GM23248 (cell line): Measurements from ENCODE around the gene TRAFD1. TPM values are rescaled to one million over a fixed set of nuclear protein-coding genes. Genes with fewer than 3 reads are reported as not detected.

ENCODE experiments used
- DNase-seq: peaks from one replicate; pipeline ENCODE4 v3.0.0-alpha.2; 2015
- H2AFZ ChIP-seq: fragments of 200-600 bp; sonication (generic); 2 replicates; pipeline ENCODE4 v1.6.1; 2016; ENCODE audit warnings: antibody characterized with exemption
- H3F3A ChIP-seq: fragments of 200-600 bp; sonication (generic); 2 replicates; pipeline ENCODE4 v1.6.1; 2016; ENCODE audit warnings: mild to moderate bottlenecking, antibody characterized with exemption, mixed run types; ENCODE audit not compliant: insufficient read depth
- H3K27ac ChIP-seq: fragments of 200-600 bp; sonication (generic); 2 replicates; pipeline ENCODE4 v1.5.1; 2016; ENCODE audit warnings: mild to moderate bottlenecking
- H3K27me3 ChIP-seq: fragments of 200-600 bp; sonication (generic); replicated peaks from 2 replicates; pipeline ENCODE4 v1.6.1; 2016; ENCODE audit warnings: mild to moderate bottlenecking; ENCODE audit not compliant: insufficient read depth
- H3K36me3 ChIP-seq: fragments of 200-600 bp; sonication (generic); 2 replicates; pipeline ENCODE4 v1.6.1; 2016; ENCODE audit warnings: low read depth, mild to moderate bottlenecking
- H3K4me1 ChIP-seq: fragments of 200-600 bp; sonication (generic); 2 replicates; pipeline ENCODE4 v1.6.1; 2016; ENCODE audit warnings: mild to moderate bottlenecking; ENCODE audit not compliant: insufficient read depth
- H3K4me2 ChIP-seq: fragments of 200-600 bp; sonication (generic); one replicate; pipeline ENCODE4 v1.6.1; 2016; ENCODE audit warnings: mild to moderate bottlenecking; ENCODE audit not compliant: unreplicated experiment
- H3K4me3 ChIP-seq: fragments of 200-600 bp; sonication (generic); 2 replicates; pipeline ENCODE4 v1.5.1; 2016; ENCODE audit warnings: mild to moderate bottlenecking
- H3K79me2 ChIP-seq: fragments of 200-600 bp; sonication (generic); 2 replicates; pipeline ENCODE4 v1.6.1; 2016; ENCODE audit warnings: mild to moderate bottlenecking; ENCODE audit not compliant: insufficient read depth
- H3K9ac ChIP-seq: fragments of 200-600 bp; sonication (generic); 2 replicates; pipeline ENCODE4 v1.6.1; 2016; ENCODE audit warnings: mild to moderate bottlenecking
- H3K9me2 ChIP-seq: fragments of 200-600 bp; sonication (generic); 2 replicates; pipeline ENCODE4 v1.6.1; 2016; ENCODE audit warnings: mixed run types, mild to moderate bottlenecking, moderate library complexity; ENCODE audit not compliant: insufficient read depth
- H3K9me3 ChIP-seq: fragments of 200-600 bp; sonication (generic); one replicate; pipeline ENCODE4 v1.6.1; 2017; ENCODE audit warnings: low read depth
- H4K20me1 ChIP-seq: fragments of 200-600 bp; sonication (generic); 2 replicates; pipeline ENCODE4 v1.6.0; 2016; ENCODE audit not compliant: insufficient read depth
- EZH2 ChIP-seq: fragments of 200-600 bp; sonication (generic); IDR thresholded peaks from 2 replicates; pipeline ENCODE4 v1.6.1; 2018; ENCODE audit warnings: antibody characterized with exemption, mild to moderate bottlenecking; ENCODE audit not compliant: insufficient read depth, poor library complexity, severe bottlenecking
- EZH2phosphoT487 ChIP-seq: fragments of 200-600 bp; sonication (generic); IDR thresholded peaks from 2 replicates; pipeline ENCODE4 v1.6.1; 2018; ENCODE audit warnings: antibody characterized with exemption, moderate library complexity, mild to moderate bottlenecking, low read depth; ENCODE audit not compliant: insufficient read depth
- WGBS, 2 experiments: methylation state at CpG; one replicate each; pipeline ENCODE4 v1.1.6; 2015 to 2017; ENCODE audit warnings: low lambda C conversion rate in 2 of 2, low coverage in 1 of 2; ENCODE audit errors: missing lambda C conversion rate in 2 of 2; 5-methylcytosine and 5-hydroxymethylcytosine counted together
- in situ Hi-C: fragments of 300-500 bp; cut with MboI; formaldehyde crosslinking; loops from 2 replicates; pipeline ENCODE4 v1.15.0; 2020
- polyA plus RNA-seq: library from polyadenylated mRNA; unstranded; fragments of >200 nt; fragmentation: Nextera tagmentation; extraction: Ambion mirVana; gene quantifications from 2 replicates; pipeline ENCODE4 v1.2.1, GENCODE V29; 2016
- total RNA-seq: library from RNA; depleted of rRNA; stranded (reverse); fragments of >200 nt; shearing (Covaris generic); gene quantifications from 2 replicates; pipeline ENCODE4 v1.2.3, GENCODE V29; 2014; rRNA removed

The TRAFD1 gene
- total RNA-seq (31.7 and 42.1 TPM in 2 replicates), polyA plus RNA-seq (34.2 and 36.5 TPM in 2 replicates)

- Histone ChIP-seq H2AFZ (peak within 1 kb of the TSS; percentile 70), H3K4me3 (peak within 1 kb of the TSS; percentile 86), H4K20me1 (no peaks in the 10 kb centered on the region), H3K9me3 (no peaks in the 10 kb centered on the region), H3F3A (peaks cover 15% of the 10 kb centered on the region; the same call in 1 of the 2 replicates), H3K4me2 (peak within 1 kb of the TSS; percentile 97), H3K36me3 (no peaks in the 10 kb centered on the region), H3K4me1 (peaks cover 58% of the 10 kb centered on the region), H3K9me2 (no peaks in the 10 kb centered on the region), H3K79me2 (peaks cover 46% of the 10 kb centered on the region), H3K9ac (peak within 1 kb of the TSS; percentile 94), H3K27ac (peak within 1 kb of the TSS; percentile 88), H3K27me3 (no peaks in the 10 kb centered on the region)
- peak; percentile 99 for DNase-seq
- no peak for TF ChIP-seq EZH2
- WGBS, 2 experiments: 0 to 1% methylated on average over 36 to 44 of the region's 63 CpGs
- in situ Hi-C loops: no loop called here
These were observed at the start of gene TRAFD1 for GRCh38 chr12:112125250-112125999. Gene TRAFD1, plus strand, starts transcription at chr12:112125560. Its CDS starts 4,963 bp downstream, at chr12:112130523.

GRCh38 chr12:112087055-112087850 lies 38.1 kb upstream of the TRAFD1 start:
- no peaks in the 10 kb centered on the region for H3K9me3 ChIP-seq
- H2AFZ ChIP-seq: no peak overlapping the region
- in situ Hi-C loops: no loop called here
- H3K9ac ChIP-seq: no peak overlapping the region
- peaks cover 89% of the 10 kb centered on the region for H3K79me2 ChIP-seq
- no peak overlapping the region for H3K4me3 ChIP-seq
- no peaks in the 10 kb centered on the region for H3K9me2 ChIP-seq
- peaks cover 20% of the 10 kb centered on the region for H3F3A ChIP-seq
- H3K36me3 ChIP-seq: peaks cover 34% of the 10 kb centered on the region
- H4K20me1 ChIP-seq: no peaks in the 10 kb centered on the region
- peak; percentile 41 for DNase-seq
- TF ChIP-seq EZH2: no peak
- TF ChIP-seq EZH2phosphoT487: no peak
- 95 to 98% methylated on average over 2 of the region's 2 CpGs for WGBS, 2 experiments
- H3K27ac ChIP-seq: no peak overlapping the region
- no peak overlapping the region for H3K4me2 ChIP-seq
- H3K4me1 ChIP-seq: peaks cover 13% of the 10 kb centered on the region
- H3K27me3 ChIP-seq: no peaks in the 10 kb centered on the region

- H3K4me1 ChIP-seq: peaks cover 13% of the 10 kb centered on the region
- peaks cover 20% of the 10 kb centered on the region for H3F3A ChIP-seq
- no peaks in the 10 kb centered on the region for H3K27me3 ChIP-seq
- no peak overlapping the region for H3K9ac ChIP-seq
- no peaks in the 10 kb centered on the region for H4K20me1 ChIP-seq
- H3K27ac ChIP-seq: no peak overlapping the region
- no peak for DNase-seq
- H3K9me2 ChIP-seq: no peaks in the 10 kb centered on the region
- H3K79me2 ChIP-seq: peaks cover 91% of the 10 kb centered on the region
- in situ Hi-C loops: no loop called here
- TF ChIP-seq EZH2: no peak
- TF ChIP-seq EZH2phosphoT487: no peak
- H3K4me3 ChIP-seq: no peak overlapping the region
- H3K9me3 ChIP-seq: no peaks in the 10 kb centered on the region
- no peak overlapping the region for H2AFZ ChIP-seq
- 78 to 87% methylated on average over 1 of the region's 1 CpG for WGBS, 2 experiments
- H3K4me2 ChIP-seq: no peak overlapping the region
- peaks cover 34% of the 10 kb centered on the region for H3K36me3 ChIP-seq
These were observed 37.5 kb upstream of the TRAFD1 start for GRCh38 chr12:112087851-112088250.

GRCh38 chr12:112091563-112091962 lies 33.8 kb upstream of the TRAFD1 start:
- Histone ChIP-seq H3K4me3 (no peak overlapping the region), H3K27me3 (no peaks in the 10 kb centered on the region), H2AFZ (no peak overlapping the region), H4K20me1 (no peaks in the 10 kb centered on the region), H3K79me2 (peaks cover 100% of the 10 kb centered on the region), H3K4me1 (peaks cover 11% of the 10 kb centered on the region), H3K27ac (no peak overlapping the region), H3F3A (peaks cover 19% of the 10 kb centered on the region), H3K4me2 (no peak overlapping the region), H3K36me3 (peaks cover 30% of the 10 kb centered on the region), H3K9me3 (no peaks in the 10 kb centered on the region), H3K9ac (no peak overlapping the region), H3K9me2 (no peaks in the 10 kb centered on the region)
- in situ Hi-C loops: no loop called here
- TF ChIP-seq EZH2 (no peak), EZH2phosphoT487 (no peak)
- no peak for DNase-seq
- 100% methylated on average over 3 of the region's 3 CpGs for WGBS, 2 experiments
